ENCODE data around the gene ENPP3.

- TF ChIP-seq, protein P1, sequence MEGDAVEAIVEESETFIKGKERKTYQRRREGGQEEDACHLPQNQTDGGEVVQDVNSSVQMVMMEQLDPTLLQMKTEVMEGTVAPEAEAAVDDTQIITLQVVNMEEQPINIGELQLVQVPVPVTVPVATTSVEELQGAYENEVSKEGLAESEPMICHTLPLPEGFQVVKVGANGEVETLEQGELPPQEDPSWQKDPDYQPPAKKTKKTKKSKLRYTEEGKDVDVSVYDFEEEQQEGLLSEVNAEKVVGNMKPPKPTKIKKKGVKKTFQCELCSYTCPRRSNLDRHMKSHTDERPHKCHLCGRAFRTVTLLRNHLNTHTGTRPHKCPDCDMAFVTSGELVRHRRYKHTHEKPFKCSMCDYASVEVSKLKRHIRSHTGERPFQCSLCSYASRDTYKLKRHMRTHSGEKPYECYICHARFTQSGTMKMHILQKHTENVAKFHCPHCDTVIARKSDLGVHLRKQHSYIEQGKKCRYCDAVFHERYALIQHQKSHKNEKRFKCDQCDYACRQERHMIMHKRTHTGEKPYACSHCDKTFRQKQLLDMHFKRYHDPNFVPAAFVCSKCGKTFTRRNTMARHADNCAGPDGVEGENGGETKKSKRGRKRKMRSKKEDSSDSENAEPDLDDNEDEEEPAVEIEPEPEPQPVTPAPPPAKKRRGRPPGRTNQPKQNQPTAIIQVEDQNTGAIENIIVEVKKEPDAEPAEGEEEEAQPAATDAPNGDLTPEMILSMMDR (IDR thresholded peaks at IDR 0.05; ENCODE audit: borderline replicate concordance, extremely low read depth, low read length, poor library complexity, severe bottlenecking): no peak
- no peak for TF ChIP-seq EZH2 (IDR thresholded peaks at IDR 0.05; ENCODE audit: borderline replicate concordance, low read depth, low read length, severe bottlenecking)
Measured at GRCh38 chr6:131692589-131692988, 55.5 kb downstream of the ENPP3 start.

All from DND-41 (cell line).